Measurements from ENCODE around the gene SDCBP2.

Gene SDCBP2

DNA sequence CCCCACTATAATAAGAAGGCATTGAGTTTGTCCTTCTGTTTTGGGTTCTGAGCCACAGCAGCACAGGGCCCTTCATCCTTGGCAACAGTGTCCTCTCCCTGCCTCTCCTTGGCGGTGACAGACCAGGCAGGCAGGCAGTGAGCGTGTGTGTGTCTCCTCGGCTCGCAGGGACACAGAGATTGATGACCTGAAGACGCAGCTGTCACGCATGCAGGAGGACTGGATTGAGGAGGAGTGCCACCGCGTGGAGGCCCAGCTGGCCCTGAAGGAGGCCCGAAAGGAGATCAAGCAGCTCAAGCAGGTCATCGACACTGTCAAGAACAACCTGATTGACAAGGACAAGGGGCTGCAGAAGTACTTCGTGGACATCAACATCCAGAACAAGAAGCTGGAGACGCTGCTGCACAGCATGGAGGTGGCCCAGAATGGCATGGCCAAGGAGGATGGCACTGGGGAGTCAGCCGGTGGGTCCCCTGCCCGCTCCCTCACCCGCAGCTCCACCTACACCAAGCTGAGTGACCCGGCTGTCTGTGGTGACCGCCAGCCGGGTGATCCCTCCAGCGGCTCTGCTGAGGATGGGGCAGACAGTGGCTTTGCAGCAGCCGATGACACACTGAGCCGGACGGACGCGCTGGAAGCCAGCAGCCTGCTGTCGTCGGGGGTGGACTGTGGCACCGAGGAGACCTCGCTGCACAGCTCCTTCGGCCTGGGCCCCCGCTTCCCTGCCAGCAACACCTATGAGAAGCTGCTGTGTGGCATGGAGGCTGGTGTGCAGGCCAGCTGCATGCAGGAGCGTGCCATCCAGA is 24.0 kb downstream of the SDCBP2 start:
- DNase-seq = no peak
- no peaks in the 10 kb centered on the region for H3K9me3 ChIP-seq

GRCh38 chr20:1302685-1303541 is 26.0 kb downstream of the SDCBP2 start:
- DNase-seq = no peak

More for the DNA sequence above, 24.0 kb downstream of the SDCBP2 start:
- TF ChIP-seq, protein P1, sequence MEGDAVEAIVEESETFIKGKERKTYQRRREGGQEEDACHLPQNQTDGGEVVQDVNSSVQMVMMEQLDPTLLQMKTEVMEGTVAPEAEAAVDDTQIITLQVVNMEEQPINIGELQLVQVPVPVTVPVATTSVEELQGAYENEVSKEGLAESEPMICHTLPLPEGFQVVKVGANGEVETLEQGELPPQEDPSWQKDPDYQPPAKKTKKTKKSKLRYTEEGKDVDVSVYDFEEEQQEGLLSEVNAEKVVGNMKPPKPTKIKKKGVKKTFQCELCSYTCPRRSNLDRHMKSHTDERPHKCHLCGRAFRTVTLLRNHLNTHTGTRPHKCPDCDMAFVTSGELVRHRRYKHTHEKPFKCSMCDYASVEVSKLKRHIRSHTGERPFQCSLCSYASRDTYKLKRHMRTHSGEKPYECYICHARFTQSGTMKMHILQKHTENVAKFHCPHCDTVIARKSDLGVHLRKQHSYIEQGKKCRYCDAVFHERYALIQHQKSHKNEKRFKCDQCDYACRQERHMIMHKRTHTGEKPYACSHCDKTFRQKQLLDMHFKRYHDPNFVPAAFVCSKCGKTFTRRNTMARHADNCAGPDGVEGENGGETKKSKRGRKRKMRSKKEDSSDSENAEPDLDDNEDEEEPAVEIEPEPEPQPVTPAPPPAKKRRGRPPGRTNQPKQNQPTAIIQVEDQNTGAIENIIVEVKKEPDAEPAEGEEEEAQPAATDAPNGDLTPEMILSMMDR (IDR thresholded peaks at IDR 0.05; ENCODE audit: low read depth, low read length) = no peak
- no peaks in the 10 kb centered on the region for H3K4me1 ChIP-seq
- H3K36me3 ChIP-seq = no peaks in the 10 kb centered on the region
- H3K4me3 ChIP-seq (ENCODE audit: low read depth, low read length) = no peak overlapping the region
- H3K27me3 ChIP-seq = no peaks in the 10 kb centered on the region

GRCh38 chr20:1301031-1301529 is 27.9 kb downstream of the SDCBP2 start:
- no peaks in the 10 kb centered on the region for H3K27me3 ChIP-seq

More at GRCh38 chr20:1302685-1303541, 26.0 kb downstream of the SDCBP2 start:
- Histone ChIP-seq H3K36me3 (no peaks in the 10 kb centered on the region), H3K4me1 (no peaks in the 10 kb centered on the region), H3K9me3 (no peaks in the 10 kb centered on the region), H3K27me3 (no peaks in the 10 kb centered on the region), H3K4me3 (ENCODE audit: low read depth, low read length) (no peak overlapping the region)
- TF ChIP-seq, protein P1 (IDR thresholded peaks at IDR 0.05; ENCODE audit: low read depth, low read length) = no peak

GRCh38 chr20:1300083-1300840 is 28.7 kb downstream of the SDCBP2 start:
- H3K36me3 ChIP-seq = no peaks in the 10 kb centered on the region
- TF ChIP-seq, protein P1 (IDR thresholded peaks at IDR 0.05; ENCODE audit: low read depth, low read length) = no peak
- no peak for DNase-seq
- H3K27me3 ChIP-seq = no peaks in the 10 kb centered on the region
- no peaks in the 10 kb centered on the region for H3K4me1 ChIP-seq
- no peak overlapping the region for H3K4me3 ChIP-seq (ENCODE audit: low read depth, low read length)
- H3K9me3 ChIP-seq = no peaks in the 10 kb centered on the region

More at GRCh38 chr20:1301031-1301529, 27.9 kb downstream of the SDCBP2 start:
- DNase-seq = no peak
- Histone ChIP-seq H3K9me3 (no peaks in the 10 kb centered on the region), H3K4me1 (no peaks in the 10 kb centered on the region), H3K4me3 (ENCODE audit: low read depth, low read length) (no peak overlapping the region), H3K36me3 (no peaks in the 10 kb centered on the region)
- TF ChIP-seq, protein P1 (IDR thresholded peaks at IDR 0.05; ENCODE audit: low read depth, low read length) = no peak

DNA sequence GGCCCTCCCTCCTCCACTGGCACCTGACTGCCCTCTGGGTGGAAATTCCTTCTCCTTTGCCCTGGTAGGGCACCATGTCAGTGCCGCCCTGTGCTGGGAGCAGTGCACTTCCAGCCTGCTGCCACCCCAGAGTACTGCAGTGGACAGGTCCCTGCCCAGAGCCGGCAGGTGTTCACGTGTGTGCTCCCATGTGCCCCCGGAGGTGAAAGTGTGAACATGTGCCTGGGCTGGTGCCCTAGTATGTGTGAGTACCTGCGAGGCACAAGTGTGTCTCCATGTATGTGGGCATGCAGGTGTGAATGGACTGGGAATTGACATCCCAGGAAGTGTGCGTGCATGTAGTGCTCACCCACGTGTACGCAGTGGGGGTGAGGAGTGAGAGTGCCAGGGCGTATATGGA is 29.4 kb downstream of the SDCBP2 start:
- TF ChIP-seq, protein P1 (IDR thresholded peaks at IDR 0.05; ENCODE audit: low read depth, low read length) = no peak
- Histone ChIP-seq H3K4me3 (ENCODE audit: low read depth, low read length) (no peak overlapping the region), H3K27me3 (no peaks in the 10 kb centered on the region), H3K9me3 (no peaks in the 10 kb centered on the region), H3K4me1 (no peaks in the 10 kb centered on the region), H3K36me3 (no peaks in the 10 kb centered on the region)
- DNase-seq = no peak

Measured in BE2C (cell line).